ENCODE measurements around the gene ALKAL2. TPM values are rescaled to one million over a fixed set of nuclear protein-coding genes. Genes with fewer than 3 reads are reported as not detected.

The ALKAL2 gene
- total and polyA plus RNA-seq, 9 donors, result 1.1 to 3.1 (median 1.7) TPM

- peaks cover 12% of the 10 kb centered on the region for H3K9me3 ChIP-seq (replicated peaks; ENCODE audit: control insufficient read depth, low read depth, low read length)
- H3K27me3 ChIP-seq (ENCODE audit: control insufficient read depth, insufficient read depth, low read length), result no peaks in the 10 kb centered on the region
- no CpG with 5 or more reads among the region's 3 CpGs for WGBS (ENCODE audit: insufficient coverage)
- peaks cover 13% of the 10 kb centered on the region for H3K4me1 ChIP-seq (ENCODE audit: control insufficient read depth, insufficient read depth, low read length)
- peaks cover 12% of the 10 kb centered on the region for H3K36me3 ChIP-seq (ENCODE audit: control insufficient read depth, insufficient read depth, low read length)
- H3K27ac ChIP-seq (ENCODE audit: low read length), result no peak overlapping the region
- no peak overlapping the region for H3K4me3 ChIP-seq (ENCODE audit: low read length)
- no peak for DNase-seq
Measured at GRCh38 chr2:262117-262516, 25.8 kb downstream of the ALKAL2 start.

GRCh38 chr2:260507-261161 lies 27.3 kb downstream of the ALKAL2 start:
- peaks cover 11% of the 10 kb centered on the region for H3K4me1 ChIP-seq (ENCODE audit: control insufficient read depth, insufficient read depth, low read length)
- DNase-seq, result no peak
- WGBS (ENCODE audit: insufficient coverage), result 81% methylated on average over 6 of the region's 6 CpGs
- H3K27me3 ChIP-seq (ENCODE audit: control insufficient read depth, insufficient read depth, low read length), result no peaks in the 10 kb centered on the region
- no peak overlapping the region for H3K4me3 ChIP-seq (ENCODE audit: low read length)
- H3K9me3 ChIP-seq (replicated peaks; ENCODE audit: control insufficient read depth, low read depth, low read length), result peaks cover 12% of the 10 kb centered on the region
- no peak overlapping the region for H3K27ac ChIP-seq (ENCODE audit: low read length)
- peaks cover 12% of the 10 kb centered on the region for H3K36me3 ChIP-seq (ENCODE audit: control insufficient read depth, insufficient read depth, low read length)

GRCh38 chr2:259789-260331 lies 28.0 kb downstream of the ALKAL2 start:
- Histone ChIP-seq H3K4me3 (ENCODE audit: low read length) (no peak overlapping the region), H3K27ac (ENCODE audit: low read length) (no peak overlapping the region), H3K27me3 (ENCODE audit: control insufficient read depth, insufficient read depth, low read length) (no peaks in the 10 kb centered on the region), H3K9me3 (replicated peaks; ENCODE audit: control insufficient read depth, low read depth, low read length) (peaks cover 12% of the 10 kb centered on the region), H3K36me3 (ENCODE audit: control insufficient read depth, insufficient read depth, low read length) (peaks cover 12% of the 10 kb centered on the region), H3K4me1 (ENCODE audit: control insufficient read depth, insufficient read depth, low read length) (peaks cover 9% of the 10 kb centered on the region)
- no CpG with 5 or more reads among the region's 2 CpGs for WGBS (ENCODE audit: insufficient coverage)
- no peak for DNase-seq

- WGBS (ENCODE audit: insufficient coverage), result 86% methylated on average over 2 of the region's 3 CpGs
- Histone ChIP-seq H3K4me1 (ENCODE audit: control insufficient read depth, insufficient read depth, low read length) (peaks cover 9% of the 10 kb centered on the region), H3K27ac (ENCODE audit: low read length) (no peak overlapping the region), H3K4me3 (ENCODE audit: low read length) (no peak overlapping the region), H3K27me3 (ENCODE audit: control insufficient read depth, insufficient read depth, low read length) (no peaks in the 10 kb centered on the region), H3K9me3 (replicated peaks; ENCODE audit: control insufficient read depth, low read depth, low read length) (peaks cover 12% of the 10 kb centered on the region), H3K36me3 (ENCODE audit: control insufficient read depth, insufficient read depth, low read length) (peaks cover 12% of the 10 kb centered on the region)
- DNase-seq, result no peak
Measured at GRCh38 chr2:258933-259332, 29.0 kb downstream of the ALKAL2 start.

GRCh38 chr2:257842-258241 lies 30.0 kb downstream of the ALKAL2 start:
- Histone ChIP-seq H3K4me3 (ENCODE audit: low read length) (no peak overlapping the region), H3K9me3 (replicated peaks; ENCODE audit: control insufficient read depth, low read depth, low read length) (peaks cover 12% of the 10 kb centered on the region), H3K36me3 (ENCODE audit: control insufficient read depth, insufficient read depth, low read length) (peaks cover 12% of the 10 kb centered on the region), H3K27ac (ENCODE audit: low read length) (no peak overlapping the region), H3K4me1 (ENCODE audit: control insufficient read depth, insufficient read depth, low read length) (no peaks in the 10 kb centered on the region), H3K27me3 (ENCODE audit: control insufficient read depth, insufficient read depth, low read length) (no peaks in the 10 kb centered on the region)
- WGBS (ENCODE audit: insufficient coverage), result no CpG with 5 or more reads among the region's 2 CpGs
- DNase-seq, result no peak

GRCh38 chr2:257429-257828 lies 30.5 kb downstream of the ALKAL2 start:
- no CpG with 5 or more reads among the region's 3 CpGs for WGBS (ENCODE audit: insufficient coverage)
- peaks cover 12% of the 10 kb centered on the region for H3K36me3 ChIP-seq (ENCODE audit: control insufficient read depth, insufficient read depth, low read length)
- no peak for DNase-seq
- no peak overlapping the region for H3K4me3 ChIP-seq (ENCODE audit: low read length)
- H3K27me3 ChIP-seq (ENCODE audit: control insufficient read depth, insufficient read depth, low read length), result no peaks in the 10 kb centered on the region
- H3K4me1 ChIP-seq (ENCODE audit: control insufficient read depth, insufficient read depth, low read length), result no peaks in the 10 kb centered on the region
- H3K27ac ChIP-seq (ENCODE audit: low read length), result no peak overlapping the region
- H3K9me3 ChIP-seq (replicated peaks; ENCODE audit: control insufficient read depth, low read depth, low read length), result peaks cover 12% of the 10 kb centered on the region

- peaks cover 12% of the 10 kb centered on the region for H3K9me3 ChIP-seq (replicated peaks; ENCODE audit: control insufficient read depth, low read depth, low read length)
- H3K27ac ChIP-seq (ENCODE audit: low read length), result no peak overlapping the region
- H3K4me1 ChIP-seq (ENCODE audit: control insufficient read depth, insufficient read depth, low read length), result no peaks in the 10 kb centered on the region
- 83% methylated on average over 1 of the region's 3 CpGs for WGBS (ENCODE audit: insufficient coverage)
- H3K27me3 ChIP-seq (ENCODE audit: control insufficient read depth, insufficient read depth, low read length), result no peaks in the 10 kb centered on the region
- no peak overlapping the region for H3K4me3 ChIP-seq (ENCODE audit: low read length)
- H3K36me3 ChIP-seq (ENCODE audit: control insufficient read depth, insufficient read depth, low read length), result peaks cover 15% of the 10 kb centered on the region
- DNase-seq, result no peak
Measured at GRCh38 chr2:256094-256493, 31.8 kb downstream of the ALKAL2 start.

- no peaks in the 10 kb centered on the region for H3K4me1 ChIP-seq (ENCODE audit: control insufficient read depth, insufficient read depth, low read length)
- H3K36me3 ChIP-seq (ENCODE audit: control insufficient read depth, insufficient read depth, low read length), result peaks cover 12% of the 10 kb centered on the region
- no peak overlapping the region for H3K4me3 ChIP-seq (ENCODE audit: low read length)
- H3K27ac ChIP-seq (ENCODE audit: low read length), result no peak overlapping the region
- peaks cover 12% of the 10 kb centered on the region for H3K9me3 ChIP-seq (replicated peaks; ENCODE audit: control insufficient read depth, low read depth, low read length)
- WGBS (ENCODE audit: insufficient coverage), result 100% methylated on average over 1 of the region's 2 CpGs
- H3K27me3 ChIP-seq (ENCODE audit: control insufficient read depth, insufficient read depth, low read length), result no peaks in the 10 kb centered on the region
- no peak for DNase-seq
Measured at GRCh38 chr2:255195-255594, 32.7 kb downstream of the ALKAL2 start.

- Histone ChIP-seq H3K4me1 (ENCODE audit: control insufficient read depth, insufficient read depth, low read length) (no peaks in the 10 kb centered on the region), H3K9me3 (replicated peaks; ENCODE audit: control insufficient read depth, low read depth, low read length) (peaks cover 12% of the 10 kb centered on the region), H3K27ac (ENCODE audit: low read length) (no peak overlapping the region), H3K27me3 (ENCODE audit: control insufficient read depth, insufficient read depth, low read length) (no peaks in the 10 kb centered on the region), H3K4me3 (ENCODE audit: low read length) (no peak overlapping the region), H3K36me3 (ENCODE audit: control insufficient read depth, insufficient read depth, low read length) (peaks cover 15% of the 10 kb centered on the region)
- no peak for DNase-seq
- 73% methylated on average over 3 of the region's 7 CpGs for WGBS (ENCODE audit: insufficient coverage)
Measured at GRCh38 chr2:254241-254640, 33.6 kb downstream of the ALKAL2 start.

- no peak for DNase-seq
- WGBS (ENCODE audit: insufficient coverage), result 90% methylated on average over 3 of the region's 8 CpGs
- Histone ChIP-seq H3K27ac (ENCODE audit: low read length) (no peak overlapping the region), H3K36me3 (ENCODE audit: control insufficient read depth, insufficient read depth, low read length) (peaks cover 13% of the 10 kb centered on the region), H3K4me1 (ENCODE audit: control insufficient read depth, insufficient read depth, low read length) (no peaks in the 10 kb centered on the region), H3K27me3 (ENCODE audit: control insufficient read depth, insufficient read depth, low read length) (no peaks in the 10 kb centered on the region), H3K4me3 (ENCODE audit: low read length) (no peak overlapping the region), H3K9me3 (replicated peaks; ENCODE audit: control insufficient read depth, low read depth, low read length) (peaks cover 6% of the 10 kb centered on the region)
Measured at GRCh38 chr2:253202-253638, 34.7 kb downstream of the ALKAL2 start.
